ENCODE data around the gene PSMB7.

DNA sequence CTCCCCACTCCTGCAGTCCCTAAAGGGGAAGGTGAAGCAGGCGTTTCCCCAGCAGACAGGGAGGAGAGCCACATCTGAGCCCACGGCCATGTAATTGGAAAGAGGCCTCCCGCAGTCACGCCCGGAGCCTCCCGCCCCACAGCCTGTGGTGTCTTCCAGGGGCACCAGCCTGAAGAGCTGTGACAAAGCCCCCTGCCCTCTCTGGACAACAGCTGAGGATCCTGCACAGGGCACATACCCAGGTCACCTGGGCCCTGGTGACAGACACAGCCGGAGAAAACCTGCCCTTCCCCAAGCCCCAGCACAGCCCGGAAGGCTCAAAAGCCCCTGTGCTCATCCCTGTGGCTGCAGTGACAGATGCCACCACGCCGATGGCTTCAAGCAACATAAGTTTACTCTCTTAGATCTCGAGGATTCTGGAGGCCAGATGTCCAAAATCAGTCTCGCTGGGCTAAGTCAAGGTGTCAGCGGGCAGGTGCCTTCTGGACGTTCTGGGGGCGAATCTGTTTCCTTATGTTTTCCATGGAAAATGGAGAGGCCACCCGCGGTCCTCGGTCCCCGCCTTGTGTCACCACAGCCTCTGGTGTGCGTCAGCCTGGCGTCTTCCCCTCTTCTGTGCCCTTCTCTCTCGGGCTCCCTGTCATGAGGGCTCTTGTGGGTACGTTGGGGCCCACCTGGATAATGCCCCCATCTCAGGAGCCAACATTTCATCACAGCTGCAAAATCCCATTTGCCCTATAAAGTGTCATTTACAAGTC, 71.5 kb downstream of the PSMB7 start:
- TF ChIP-seq, protein P1, sequence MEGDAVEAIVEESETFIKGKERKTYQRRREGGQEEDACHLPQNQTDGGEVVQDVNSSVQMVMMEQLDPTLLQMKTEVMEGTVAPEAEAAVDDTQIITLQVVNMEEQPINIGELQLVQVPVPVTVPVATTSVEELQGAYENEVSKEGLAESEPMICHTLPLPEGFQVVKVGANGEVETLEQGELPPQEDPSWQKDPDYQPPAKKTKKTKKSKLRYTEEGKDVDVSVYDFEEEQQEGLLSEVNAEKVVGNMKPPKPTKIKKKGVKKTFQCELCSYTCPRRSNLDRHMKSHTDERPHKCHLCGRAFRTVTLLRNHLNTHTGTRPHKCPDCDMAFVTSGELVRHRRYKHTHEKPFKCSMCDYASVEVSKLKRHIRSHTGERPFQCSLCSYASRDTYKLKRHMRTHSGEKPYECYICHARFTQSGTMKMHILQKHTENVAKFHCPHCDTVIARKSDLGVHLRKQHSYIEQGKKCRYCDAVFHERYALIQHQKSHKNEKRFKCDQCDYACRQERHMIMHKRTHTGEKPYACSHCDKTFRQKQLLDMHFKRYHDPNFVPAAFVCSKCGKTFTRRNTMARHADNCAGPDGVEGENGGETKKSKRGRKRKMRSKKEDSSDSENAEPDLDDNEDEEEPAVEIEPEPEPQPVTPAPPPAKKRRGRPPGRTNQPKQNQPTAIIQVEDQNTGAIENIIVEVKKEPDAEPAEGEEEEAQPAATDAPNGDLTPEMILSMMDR (IDR thresholded peaks at IDR 0.05): no peak
- no peak for TF ChIP-seq POLR2AphosphoS5 (IDR thresholded peaks at IDR 0.05)
- TF ChIP-seq POLR2A (IDR thresholded peaks at IDR 0.05): no peak
